GM18907 (cell line): ENCODE results near the gene HMX3.

ENCODE experiments used
- ATAC-seq: cut with Tn5 transposase; IDR thresholded peaks from one replicate; pipeline ENCODE4 v1.9.1; 2021; ENCODE audit warnings: mild to moderate bottlenecking, moderate library complexity; ENCODE audit not compliant: unreplicated experiment

Gene HMX3

GRCh38 chr10:123135415-123136141 is at the start of gene HMX3:
Gene HMX3 (plus strand): TSS chr10:123135970. CDS start chr10:123136051, 81 bp downstream.
- no peak for ATAC-seq

GRCh38 chr10:123086281-123086680 is 49.5 kb upstream of the HMX3 start:
- no peak for ATAC-seq

GRCh38 chr10:123087348-123087747 is 48.4 kb upstream of the HMX3 start:
- no peak for ATAC-seq

GRCh38 chr10:123087786-123088185 is 48.0 kb upstream of the HMX3 start:
- no peak for ATAC-seq

- ATAC-seq = no peak
Observed at GRCh38 chr10:123092635-123093414, 42.9 kb upstream of the HMX3 start.

GRCh38 chr10:123093489-123093888 is 42.3 kb upstream of the HMX3 start:
- no peak for ATAC-seq

- ATAC-seq = no peak
Observed at GRCh38 chr10:123096452-123096851, 39.3 kb upstream of the HMX3 start.

GRCh38 chr10:123097039-123097438 is 38.7 kb upstream of the HMX3 start:
- no peak for ATAC-seq

- ATAC-seq = no peak
Observed at GRCh38 chr10:123100030-123100762, 35.6 kb upstream of the HMX3 start.

- no peak for ATAC-seq
Observed at GRCh38 chr10:123101872-123102271, 33.9 kb upstream of the HMX3 start.

- ATAC-seq = no peak
Observed at GRCh38 chr10:123102673-123103072, 33.1 kb upstream of the HMX3 start.

- ATAC-seq = no peak
Observed at GRCh38 chr10:123103944-123104343, 31.8 kb upstream of the HMX3 start.

- ATAC-seq = no peak
Observed at GRCh38 chr10:123109466-123109865, 26.3 kb upstream of the HMX3 start.

GRCh38 chr10:123117644-123118417 is 17.9 kb upstream of the HMX3 start:
- no peak for ATAC-seq

- no peak for ATAC-seq
Observed at GRCh38 chr10:123119081-123119480, 16.7 kb upstream of the HMX3 start.

GRCh38 chr10:123126246-123126645 is 9.5 kb upstream of the HMX3 start:
- ATAC-seq = no peak

- no peak for ATAC-seq
Observed at GRCh38 chr10:123129618-123130271, 6.0 kb upstream of the HMX3 start.

- peak; percentile 64 for ATAC-seq
Observed at GRCh38 chr10:123132576-123133477, 2.9 kb upstream of the HMX3 start.
